ENCODE results near the gene GTF2A2. TPM values are rescaled to one million over a fixed set of nuclear protein-coding genes. Genes with fewer than 3 reads are reported as not detected.
A peak's percentile ranks its signal among the peaks of the same experiment; 100 is the strongest.
"Not testable (repeated sequence)": the region's sequence is repeated elsewhere in the genome, so short reads cannot be mapped to it uniquely, and the experiment has no call there.

GTF2A2 gene
- total RNA-seq, 1 donor, result 19.2 TPM

DNA sequence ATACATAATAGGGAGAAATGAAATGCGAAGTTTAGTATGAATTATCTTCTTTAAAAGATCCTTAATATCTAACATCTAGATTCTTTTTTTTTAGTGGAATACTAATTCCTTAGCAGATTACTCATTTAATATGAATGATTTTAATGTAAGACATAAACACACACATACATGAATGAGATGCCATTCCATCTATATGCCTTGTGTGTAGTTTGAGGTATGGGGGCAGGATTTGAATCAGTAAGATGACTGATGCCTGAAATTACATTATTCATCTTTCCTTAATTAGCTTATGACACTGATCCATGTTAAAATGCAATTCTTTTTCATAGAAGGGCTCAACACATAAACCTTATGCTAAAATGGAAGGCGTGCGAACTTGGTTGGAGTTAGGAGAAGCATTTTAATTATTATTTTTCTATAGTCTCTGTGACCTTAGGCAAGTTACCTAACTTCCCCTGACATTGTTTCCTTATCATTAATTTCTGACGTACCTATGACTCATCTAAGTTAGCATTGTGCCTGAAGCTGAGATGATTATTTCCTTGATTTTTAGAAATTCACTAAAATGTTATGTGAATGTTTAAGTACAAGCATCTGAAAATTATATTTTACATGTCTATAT, 42.6 kb upstream of the GTF2A2 start:
- H3K4me2 ChIP-seq (ENCODE audit: insufficient read depth, low read length), result no peak overlapping the region
- H3K27ac ChIP-seq (ENCODE audit: low read depth, low read length), result no peak overlapping the region
- no peak for DNase-seq (ENCODE audit: insufficient read length, low spot score, missing footprints)

DNA sequence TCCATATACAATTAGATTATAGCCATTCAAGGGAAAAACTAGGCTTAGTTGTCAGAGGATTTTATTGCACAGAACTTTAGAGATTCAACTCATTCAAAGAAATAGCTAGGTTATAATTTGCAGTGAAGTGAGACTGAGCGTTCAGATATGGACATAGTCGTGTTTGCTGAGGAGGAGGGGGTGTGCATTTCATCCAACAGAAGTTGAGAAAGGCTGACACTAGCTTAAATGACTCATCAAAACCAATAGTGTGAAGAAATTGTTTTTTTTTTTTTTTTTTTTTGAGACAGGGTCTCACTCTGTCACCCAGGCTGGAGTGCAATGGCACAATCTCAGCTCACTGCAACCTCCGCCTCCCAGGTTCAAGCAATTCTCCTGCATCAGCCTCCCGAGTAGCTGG, 40.8 kb upstream of the GTF2A2 start:
- H3K27ac ChIP-seq (ENCODE audit: low read depth, low read length); H3K9me3 ChIP-seq (ENCODE audit: low read depth, low read length); H3K4me3 ChIP-seq (ENCODE audit: insufficient read depth, low read length); H3K4me1 ChIP-seq (ENCODE audit: insufficient read depth, low read length); H4K20me1 ChIP-seq (ENCODE audit: insufficient read depth, low read length); H3K79me2 ChIP-seq (ENCODE audit: insufficient read depth, low read length); H3K4me2 ChIP-seq (ENCODE audit: insufficient read depth, low read length); DNase-seq (ENCODE audit: insufficient read length, low spot score, missing footprints); H2AFZ ChIP-seq (ENCODE audit: low read length); H3K36me3 ChIP-seq (ENCODE audit: insufficient read depth, low read length): not testable (repeated sequence)
- H3K27me3 ChIP-seq (ENCODE audit: insufficient read depth, low read length), result peaks cover 11% of the 10 kb centered on the region

More for the DNA sequence above, 42.6 kb upstream of the GTF2A2 start:
- Histone ChIP-seq H3K4me3 (ENCODE audit: insufficient read depth, low read length) (no peak overlapping the region), H2AFZ (ENCODE audit: low read length) (no peak overlapping the region), H3K79me2 (ENCODE audit: insufficient read depth, low read length) (no peaks in the 10 kb centered on the region), H3K9me3 (ENCODE audit: low read depth, low read length) (no peaks in the 10 kb centered on the region), H3K4me1 (ENCODE audit: insufficient read depth, low read length) (no peaks in the 10 kb centered on the region), H3K27me3 (ENCODE audit: insufficient read depth, low read length) (peaks cover 11% of the 10 kb centered on the region), H3K36me3 (ENCODE audit: insufficient read depth, low read length) (no peaks in the 10 kb centered on the region), H4K20me1 (ENCODE audit: insufficient read depth, low read length) (no peaks in the 10 kb centered on the region)
- TF ChIP-seq, protein P1, sequence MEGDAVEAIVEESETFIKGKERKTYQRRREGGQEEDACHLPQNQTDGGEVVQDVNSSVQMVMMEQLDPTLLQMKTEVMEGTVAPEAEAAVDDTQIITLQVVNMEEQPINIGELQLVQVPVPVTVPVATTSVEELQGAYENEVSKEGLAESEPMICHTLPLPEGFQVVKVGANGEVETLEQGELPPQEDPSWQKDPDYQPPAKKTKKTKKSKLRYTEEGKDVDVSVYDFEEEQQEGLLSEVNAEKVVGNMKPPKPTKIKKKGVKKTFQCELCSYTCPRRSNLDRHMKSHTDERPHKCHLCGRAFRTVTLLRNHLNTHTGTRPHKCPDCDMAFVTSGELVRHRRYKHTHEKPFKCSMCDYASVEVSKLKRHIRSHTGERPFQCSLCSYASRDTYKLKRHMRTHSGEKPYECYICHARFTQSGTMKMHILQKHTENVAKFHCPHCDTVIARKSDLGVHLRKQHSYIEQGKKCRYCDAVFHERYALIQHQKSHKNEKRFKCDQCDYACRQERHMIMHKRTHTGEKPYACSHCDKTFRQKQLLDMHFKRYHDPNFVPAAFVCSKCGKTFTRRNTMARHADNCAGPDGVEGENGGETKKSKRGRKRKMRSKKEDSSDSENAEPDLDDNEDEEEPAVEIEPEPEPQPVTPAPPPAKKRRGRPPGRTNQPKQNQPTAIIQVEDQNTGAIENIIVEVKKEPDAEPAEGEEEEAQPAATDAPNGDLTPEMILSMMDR (IDR thresholded peaks at IDR 0.05; ENCODE audit: extremely low read depth, low read depth, low read length), result no peak

DNA sequence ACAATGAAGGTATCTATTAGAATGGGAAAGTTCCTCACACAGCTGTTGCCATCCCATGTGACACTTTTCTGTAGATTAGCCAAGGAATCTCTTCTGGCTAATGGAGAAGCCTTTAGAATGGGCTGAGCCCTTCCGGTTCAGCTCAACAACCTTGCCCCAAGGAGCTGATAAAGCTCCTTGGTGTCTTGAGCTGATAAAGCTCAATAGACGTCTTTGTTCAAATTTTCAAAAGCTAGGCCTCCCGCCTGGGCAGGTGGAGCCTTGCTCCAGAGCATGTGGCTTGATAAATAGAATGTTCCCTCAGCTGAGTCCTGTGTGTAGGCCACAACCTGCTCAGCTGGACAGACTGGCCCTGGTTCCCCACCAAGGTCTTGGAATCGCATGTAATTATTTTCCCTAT, 39.0 kb upstream of the GTF2A2 start:
- Histone ChIP-seq H3K4me3 (ENCODE audit: insufficient read depth, low read length) (no peak overlapping the region), H3K9me3 (ENCODE audit: low read depth, low read length) (no peaks in the 10 kb centered on the region), H2AFZ (ENCODE audit: low read length) (no peak overlapping the region), H3K4me2 (ENCODE audit: insufficient read depth, low read length) (no peak overlapping the region), H3K27ac (ENCODE audit: low read depth, low read length) (no peak overlapping the region), H3K4me1 (ENCODE audit: insufficient read depth, low read length) (no peaks in the 10 kb centered on the region), H3K36me3 (ENCODE audit: insufficient read depth, low read length) (no peaks in the 10 kb centered on the region), H3K27me3 (ENCODE audit: insufficient read depth, low read length) (peaks cover 4% of the 10 kb centered on the region), H3K79me2 (ENCODE audit: insufficient read depth, low read length) (no peaks in the 10 kb centered on the region), H4K20me1 (ENCODE audit: insufficient read depth, low read length) (no peaks in the 10 kb centered on the region)
- TF ChIP-seq, protein P1 (IDR thresholded peaks at IDR 0.05; ENCODE audit: extremely low read depth, low read depth, low read length), result no peak
- DNase-seq (ENCODE audit: insufficient read length, low spot score, missing footprints), result no peak

DNA sequence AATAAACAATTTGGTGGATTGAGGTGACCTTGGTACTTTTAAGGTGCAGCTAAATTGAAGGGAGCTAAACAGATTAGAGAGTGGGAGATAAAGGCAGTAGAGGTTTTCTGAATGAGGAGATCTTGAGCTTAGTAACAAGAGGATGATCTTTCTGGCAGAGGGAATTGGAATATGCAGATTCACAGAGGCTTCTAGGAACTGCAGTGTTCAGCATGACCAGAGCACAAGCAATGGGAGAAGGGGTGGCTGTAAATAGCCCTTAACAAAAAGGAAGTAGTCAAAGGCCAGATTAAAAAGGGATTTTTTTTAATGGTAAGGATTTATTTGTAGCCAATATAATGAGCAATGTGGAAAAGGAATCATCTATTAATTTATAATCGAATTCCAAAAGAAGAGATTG, 37.5 kb upstream of the GTF2A2 start:
- H3K4me1 ChIP-seq (ENCODE audit: insufficient read depth, low read length), result peaks cover 2% of the 10 kb centered on the region
- H3K27ac ChIP-seq (ENCODE audit: low read depth, low read length), result no peak overlapping the region
- DNase-seq (ENCODE audit: insufficient read length, low spot score, missing footprints), result no peak
- peaks cover 4% of the 10 kb centered on the region for H3K27me3 ChIP-seq (ENCODE audit: insufficient read depth, low read length)
- H3K36me3 ChIP-seq (ENCODE audit: insufficient read depth, low read length), result no peaks in the 10 kb centered on the region
- peak overlapping the region; percentile 32 for H3K4me2 ChIP-seq (ENCODE audit: insufficient read depth, low read length)
- TF ChIP-seq, protein P1 (IDR thresholded peaks at IDR 0.05; ENCODE audit: extremely low read depth, low read depth, low read length), result no peak
- H2AFZ ChIP-seq (ENCODE audit: low read length), result peak overlapping the region; percentile 22
- H3K79me2 ChIP-seq (ENCODE audit: insufficient read depth, low read length), result no peaks in the 10 kb centered on the region
- no peaks in the 10 kb centered on the region for H4K20me1 ChIP-seq (ENCODE audit: insufficient read depth, low read length)
- H3K4me3 ChIP-seq (ENCODE audit: insufficient read depth, low read length), result no peak overlapping the region
- no peaks in the 10 kb centered on the region for H3K9me3 ChIP-seq (ENCODE audit: low read depth, low read length)
